ENCODE data around the gene CST9.

The CST9 gene

DNA sequence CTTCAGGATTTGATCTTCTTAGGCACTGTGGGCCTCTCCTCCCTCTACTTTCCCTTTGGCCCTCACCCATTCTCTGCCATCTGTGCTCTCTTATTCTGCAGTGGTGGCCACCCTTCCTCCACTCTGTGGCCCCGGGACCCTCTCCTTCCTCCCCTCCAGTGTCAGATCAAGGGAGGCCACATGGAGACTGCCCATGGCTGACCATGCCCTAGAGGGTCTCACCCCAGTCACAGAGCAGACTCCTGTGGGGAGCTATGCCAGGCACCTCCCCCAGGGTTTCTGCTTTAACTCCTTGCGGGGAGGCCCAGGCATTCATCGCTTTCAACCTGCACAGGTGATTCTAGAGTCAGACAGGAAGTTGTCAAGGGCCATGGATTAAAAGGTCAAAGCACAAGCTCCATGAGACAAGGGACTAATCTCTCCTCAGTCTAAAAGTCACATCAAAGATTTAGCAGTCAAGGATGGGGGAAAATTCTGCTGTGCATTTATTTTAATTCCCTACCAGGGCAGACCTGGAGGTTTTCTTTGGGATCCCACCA lies 47.8 kb upstream of the CST9 start:
- TF ChIP-seq YY1 (IDR thresholded peaks at IDR 0.05; ENCODE audit: low read depth) (no peak), TEAD4 (IDR thresholded peaks at IDR 0.05) (no peak), NFIC (IDR thresholded peaks at IDR 0.05) (no peak), RAD21 (IDR thresholded peaks at IDR 0.05; ENCODE audit: low read depth) (no peak), TCF12 (IDR thresholded peaks at IDR 0.05; ENCODE audit: low read depth) (no peak), TAF1 (IDR thresholded peaks at IDR 0.05; ENCODE audit: low read depth) (no peak), EGR1 (IDR thresholded peaks at IDR 0.05) (no peak), ZBTB7A (IDR thresholded peaks at IDR 0.05; ENCODE audit: low read depth) (no peak), CREB1 (IDR thresholded peaks at IDR 0.05; ENCODE audit: low read depth) (no peak), FOXM1 (IDR thresholded peaks at IDR 0.05; ENCODE audit: borderline replicate concordance, low read depth) (no peak), CEBPB (IDR thresholded peaks at IDR 0.05) (no peak), EP300 (IDR thresholded peaks at IDR 0.05; ENCODE audit: borderline replicate concordance) (no peak)
- TF ChIP-seq, protein P1, sequence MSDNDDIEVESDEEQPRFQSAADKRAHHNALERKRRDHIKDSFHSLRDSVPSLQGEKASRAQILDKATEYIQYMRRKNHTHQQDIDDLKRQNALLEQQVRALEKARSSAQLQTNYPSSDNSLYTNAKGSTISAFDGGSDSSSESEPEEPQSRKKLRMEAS (IDR thresholded peaks at IDR 0.05), result no peak
- TF ChIP-seq, protein P2, sequence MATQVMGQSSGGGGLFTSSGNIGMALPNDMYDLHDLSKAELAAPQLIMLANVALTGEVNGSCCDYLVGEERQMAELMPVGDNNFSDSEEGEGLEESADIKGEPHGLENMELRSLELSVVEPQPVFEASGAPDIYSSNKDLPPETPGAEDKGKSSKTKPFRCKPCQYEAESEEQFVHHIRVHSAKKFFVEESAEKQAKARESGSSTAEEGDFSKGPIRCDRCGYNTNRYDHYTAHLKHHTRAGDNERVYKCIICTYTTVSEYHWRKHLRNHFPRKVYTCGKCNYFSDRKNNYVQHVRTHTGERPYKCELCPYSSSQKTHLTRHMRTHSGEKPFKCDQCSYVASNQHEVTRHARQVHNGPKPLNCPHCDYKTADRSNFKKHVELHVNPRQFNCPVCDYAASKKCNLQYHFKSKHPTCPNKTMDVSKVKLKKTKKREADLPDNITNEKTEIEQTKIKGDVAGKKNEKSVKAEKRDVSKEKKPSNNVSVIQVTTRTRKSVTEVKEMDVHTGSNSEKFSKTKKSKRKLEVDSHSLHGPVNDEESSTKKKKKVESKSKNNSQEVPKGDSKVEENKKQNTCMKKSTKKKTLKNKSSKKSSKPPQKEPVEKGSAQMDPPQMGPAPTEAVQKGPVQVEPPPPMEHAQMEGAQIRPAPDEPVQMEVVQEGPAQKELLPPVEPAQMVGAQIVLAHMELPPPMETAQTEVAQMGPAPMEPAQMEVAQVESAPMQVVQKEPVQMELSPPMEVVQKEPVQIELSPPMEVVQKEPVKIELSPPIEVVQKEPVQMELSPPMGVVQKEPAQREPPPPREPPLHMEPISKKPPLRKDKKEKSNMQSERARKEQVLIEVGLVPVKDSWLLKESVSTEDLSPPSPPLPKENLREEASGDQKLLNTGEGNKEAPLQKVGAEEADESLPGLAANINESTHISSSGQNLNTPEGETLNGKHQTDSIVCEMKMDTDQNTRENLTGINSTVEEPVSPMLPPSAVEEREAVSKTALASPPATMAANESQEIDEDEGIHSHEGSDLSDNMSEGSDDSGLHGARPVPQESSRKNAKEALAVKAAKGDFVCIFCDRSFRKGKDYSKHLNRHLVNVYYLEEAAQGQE (IDR thresholded peaks at IDR 0.05; ENCODE audit: low read depth), result no peak
- TF ChIP-seq, protein P3, sequence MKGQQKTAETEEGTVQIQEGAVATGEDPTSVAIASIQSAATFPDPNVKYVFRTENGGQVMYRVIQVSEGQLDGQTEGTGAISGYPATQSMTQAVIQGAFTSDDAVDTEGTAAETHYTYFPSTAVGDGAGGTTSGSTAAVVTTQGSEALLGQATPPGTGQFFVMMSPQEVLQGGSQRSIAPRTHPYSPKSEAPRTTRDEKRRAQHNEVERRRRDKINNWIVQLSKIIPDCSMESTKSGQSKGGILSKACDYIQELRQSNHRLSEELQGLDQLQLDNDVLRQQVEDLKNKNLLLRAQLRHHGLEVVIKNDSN (IDR thresholded peaks at IDR 0.05), result no peak

DNA sequence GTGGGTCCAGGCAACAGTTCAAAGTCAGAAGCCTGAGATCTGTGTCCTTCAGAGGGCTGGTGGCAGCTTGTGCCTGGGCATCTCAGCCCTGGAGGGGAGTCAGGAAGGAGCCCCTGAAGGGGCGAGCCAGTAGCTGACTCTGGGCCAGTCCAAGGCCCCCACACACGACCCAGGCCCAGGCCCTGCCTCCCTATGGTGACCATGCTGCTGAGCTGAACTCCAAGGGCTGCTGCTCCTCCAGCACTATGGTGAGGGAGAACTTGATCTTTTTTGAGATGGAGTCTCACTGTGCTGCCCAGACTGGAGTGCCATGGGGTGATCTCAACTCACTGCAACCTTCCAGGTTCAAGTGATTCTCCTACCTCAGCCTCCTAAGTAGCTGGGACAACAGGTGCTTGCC lies 47.2 kb upstream of the CST9 start:
- TF ChIP-seq EGR1 (IDR thresholded peaks at IDR 0.05) (no peak), RAD21 (IDR thresholded peaks at IDR 0.05; ENCODE audit: low read depth) (no peak), FOXM1 (IDR thresholded peaks at IDR 0.05; ENCODE audit: borderline replicate concordance, low read depth) (no peak), ZBTB7A (IDR thresholded peaks at IDR 0.05; ENCODE audit: low read depth) (no peak), TEAD4 (IDR thresholded peaks at IDR 0.05) (no peak), TCF12 (IDR thresholded peaks at IDR 0.05; ENCODE audit: low read depth) (no peak), YY1 (IDR thresholded peaks at IDR 0.05; ENCODE audit: low read depth) (no peak), CEBPB (IDR thresholded peaks at IDR 0.05) (no peak), CREB1 (IDR thresholded peaks at IDR 0.05; ENCODE audit: low read depth) (no peak), NFIC (IDR thresholded peaks at IDR 0.05) (no peak), TAF1 (IDR thresholded peaks at IDR 0.05; ENCODE audit: low read depth) (no peak)
- TF ChIP-seq, protein P2 (IDR thresholded peaks at IDR 0.05; ENCODE audit: low read depth), result no peak
- TF ChIP-seq, protein P3 (IDR thresholded peaks at IDR 0.05), result no peak
- TF ChIP-seq, protein P1 (IDR thresholded peaks at IDR 0.05), result no peak

DNA sequence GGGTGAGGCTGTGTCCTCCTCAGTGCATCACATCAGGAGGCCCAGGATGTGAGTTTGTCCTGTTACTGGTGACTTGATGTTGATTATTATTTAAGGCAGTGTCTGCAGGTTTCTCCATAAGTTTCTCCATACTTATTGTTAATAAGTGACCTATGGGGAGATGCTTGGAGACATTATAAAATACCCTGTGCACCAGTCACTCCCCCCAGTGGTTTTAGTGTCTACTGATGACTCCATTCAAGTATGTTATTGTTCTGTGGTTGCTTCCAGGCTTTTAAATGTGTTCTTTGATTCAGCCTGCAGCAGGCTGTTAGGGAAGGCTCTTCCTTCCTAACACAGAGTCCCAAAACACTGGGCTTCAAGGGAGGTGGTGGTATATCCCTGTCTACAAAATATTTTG lies 46.7 kb upstream of the CST9 start:
- no peak for TF ChIP-seq CEBPB (IDR thresholded peaks at IDR 0.05)
- no peak for TF ChIP-seq TCF12 (IDR thresholded peaks at IDR 0.05; ENCODE audit: low read depth)
- TF ChIP-seq NFIC (IDR thresholded peaks at IDR 0.05), result no peak
- TF ChIP-seq, protein P1 (IDR thresholded peaks at IDR 0.05), result no peak
- no peak for TF ChIP-seq ZBTB7A (IDR thresholded peaks at IDR 0.05; ENCODE audit: low read depth)
- no peak for TF ChIP-seq EP300 (IDR thresholded peaks at IDR 0.05; ENCODE audit: borderline replicate concordance)
- no peak for TF ChIP-seq EGR1 (IDR thresholded peaks at IDR 0.05)
- TF ChIP-seq, protein P2 (IDR thresholded peaks at IDR 0.05; ENCODE audit: low read depth), result no peak
- TF ChIP-seq YY1 (IDR thresholded peaks at IDR 0.05; ENCODE audit: low read depth), result no peak
- TF ChIP-seq FOXM1 (IDR thresholded peaks at IDR 0.05; ENCODE audit: borderline replicate concordance, low read depth), result no peak
- TF ChIP-seq, protein P3 (IDR thresholded peaks at IDR 0.05), result no peak
- no peak for TF ChIP-seq TAF1 (IDR thresholded peaks at IDR 0.05; ENCODE audit: low read depth)
- TF ChIP-seq RAD21 (IDR thresholded peaks at IDR 0.05; ENCODE audit: low read depth), result no peak
- no peak for TF ChIP-seq CREB1 (IDR thresholded peaks at IDR 0.05; ENCODE audit: low read depth)
- TF ChIP-seq TEAD4 (IDR thresholded peaks at IDR 0.05), result no peak

Measured in Ishikawa (cell line).